Tibial nerve (tissue), 4 donors: ENCODE results near the gene KRTAP5-7.

Source experiments
- CTCF ChIP-seq, 5 experiments: fragments of 200-600 bp in 3 of 5; fragments of 450-650 bp in 2 of 5; sonication (generic) in 3 of 5; IDR thresholded peaks; one replicate each; pipeline ENCODE4 v1.5.1; 2016 to 2019; ENCODE audit warnings: antibody characterized with exemption in 5 of 5, mild to moderate bottlenecking in 3 of 5, moderate library complexity in 2 of 5
- EP300 ChIP-seq, 2 donors: sonication (generic); formaldehyde crosslinking; IDR thresholded peaks; one replicate each; pipeline ENCODE4 v1.6.1; 2017; ENCODE audit warnings: antibody characterized with exemption in 2 of 2, mild to moderate bottlenecking in 1 of 2
- POLR2A ChIP-seq, 2 donors: fragments of 450-650 bp; IDR thresholded peaks; one replicate each; pipeline ENCODE4 v1.6.1; 2017; ENCODE audit warnings: antibody characterized with exemption in 2 of 2, mild to moderate bottlenecking in 2 of 2, moderate library complexity in 2 of 2

GRCh38 chr11:71501071-71501985 lies 25.7 kb upstream of the KRTAP5-7 start:
- TF ChIP-seq CTCF (IDR thresholded peaks at IDR 0.05) (no peak), POLR2A (IDR thresholded peaks at IDR 0.05) (no peak), EP300 (IDR thresholded peaks at IDR 0.05) (no peak)
